HG02870 (cell line): ENCODE measurements around the gene CTDSP2.

Source experiments
- ATAC-seq: cut with Tn5 transposase; IDR thresholded peaks from one replicate; pipeline ENCODE4 v1.9.1; 2021; ENCODE audit warnings: mild to moderate bottlenecking, moderate library complexity; ENCODE audit not compliant: unreplicated experiment

The CTDSP2 gene

GRCh38 chr12:57817261-57817989 is 29.1 kb downstream of the CTDSP2 start:
- no peak for ATAC-seq

- ATAC-seq, result no peak
Observed at GRCh38 chr12:57816855-57817151, 29.7 kb downstream of the CTDSP2 start.

GRCh38 chr12:57816001-57816854 is 30.3 kb downstream of the CTDSP2 start:
- ATAC-seq, result no peak

GRCh38 chr12:57815177-57816000 is 31.1 kb downstream of the CTDSP2 start:
- ATAC-seq, result no peak

- ATAC-seq, result no peak
Observed at GRCh38 chr12:57813971-57814772, 32.4 kb downstream of the CTDSP2 start.

GRCh38 chr12:57813111-57813970 is 33.2 kb downstream of the CTDSP2 start:
- ATAC-seq, result no peak

GRCh38 chr12:57811028-57811755 is 35.3 kb downstream of the CTDSP2 start:
- no peak for ATAC-seq

- no peak for ATAC-seq
Observed at GRCh38 chr12:57810450-57810849, 36.1 kb downstream of the CTDSP2 start.

- no peak for ATAC-seq
Observed at GRCh38 chr12:57809425-57809824, 37.1 kb downstream of the CTDSP2 start.

- no peak for ATAC-seq
Observed at GRCh38 chr12:57808351-57808750, 38.2 kb downstream of the CTDSP2 start.

- ATAC-seq, result no peak
Observed at GRCh38 chr12:57807285-57807684, 39.2 kb downstream of the CTDSP2 start.

- ATAC-seq, result no peak
Observed at GRCh38 chr12:57806677-57807076, 39.9 kb downstream of the CTDSP2 start.

GRCh38 chr12:57803319-57803893 is 43.1 kb downstream of the CTDSP2 start:
- no peak for ATAC-seq

GRCh38 chr12:57802607-57803006 is 43.9 kb downstream of the CTDSP2 start:
- ATAC-seq, result no peak

GRCh38 chr12:57800965-57801364 is 45.6 kb downstream of the CTDSP2 start:
- ATAC-seq, result no peak

- ATAC-seq, result no peak
Observed at GRCh38 chr12:57797933-57798332, 48.6 kb downstream of the CTDSP2 start.

- no peak for ATAC-seq
Observed at GRCh38 chr12:57796996-57797395, 49.5 kb downstream of the CTDSP2 start.

GRCh38 chr12:57795354-57795753 is 51.2 kb downstream of the CTDSP2 start:
- ATAC-seq, result no peak

- ATAC-seq, result no peak
Observed at GRCh38 chr12:57793920-57794319, 52.6 kb downstream of the CTDSP2 start.
